HCT116 (cell line): Measurements from ENCODE around the gene MAS1. TPM values are rescaled to one million over a fixed set of nuclear protein-coding genes. Genes with fewer than 3 reads are reported as not detected.

Source experiments
- ATAC-seq: fragments of 200-7000 bp; cut with Tn5 transposase; 2 replicates; pipeline ENCODE4 v1.9.1; 2020; ENCODE audit warnings: mild to moderate bottlenecking, moderate library complexity
- BruUV-seq: library from RNA; stranded (reverse); fragments of 400-500 nt; replicated peaks from 2 replicates; lab custom pipeline; 2021; lab: Mats Ljungman, UMichigan
- CTCF ChIA-PET: fragments of 300-600 bp; sonication (Branson Sonifier 250); formaldehyde crosslinking; loops from one replicate; lab custom pipeline; 2021; ENCODE audit warnings: antibody characterized with exemption; lab: Charles Lee
- POLR2A ChIA-PET: fragments of 300-600, 350-600 bp; sonication (Branson Sonifier 250); formaldehyde crosslinking; loops from one replicate; lab custom pipeline; 2021; ENCODE audit warnings: antibody characterized with exemption; lab: Charles Lee
- RAD21 ChIA-PET, 2 experiments: fragments of 300-600 bp; sonication (Branson Sonifier 250); formaldehyde crosslinking; loops; one replicate each; lab custom pipeline; 2023; ENCODE audit warnings: low total read pairs in 2 of 2; ENCODE audit not compliant: uncharacterized antibody in 2 of 2, unreplicated experiment in 2 of 2, low non-redundant PET in 1 of 2; lab: Charles Lee
- DNase-seq: peaks from one replicate; pipeline ENCODE4 v3.0.0-alpha.2; 2010; ENCODE audit warnings: low read depth, low spot score
- H2AFZ ChIP-seq: fragments of 200-600 bp; shearing (Covaris generic), sonication (generic); 2 replicates; pipeline ENCODE4 v1.6.1; 2017; ENCODE audit warnings: low read depth, mixed run types, mixed read lengths, antibody characterized with exemption, low read length; ENCODE audit not compliant: poor library complexity, severe bottlenecking
- H3K27ac ChIP-seq: 2 replicates; pipeline ENCODE4 v1.5.1; 2012; ENCODE audit warnings: low read depth, low read length
- H3K27me3 ChIP-seq: fragments of 200-600 bp; sonication (generic); 2 replicates; pipeline ENCODE4 v1.6.1; 2016; ENCODE audit warnings: mixed run types, low read length, mixed read lengths; ENCODE audit not compliant: insufficient read depth
- H3K36me3 ChIP-seq, 2 experiments: fragments of 200-500 bp in 1 of 2; fragments of 200-600 bp in 1 of 2; sonication (Bioruptor generic) in 1 of 2; sonication (generic) in 1 of 2; 2 replicates each; pipeline versions ENCODE4 v1.5.1 to v1.6.1; 2014 to 2016; ENCODE audit warnings: low read length in 2 of 2, inconsistent platforms in 1 of 2, mixed read lengths in 1 of 2, mixed run types in 1 of 2; ENCODE audit not compliant: insufficient read depth in 2 of 2, control insufficient read depth in 1 of 2
- H3K4me1 ChIP-seq, 2 experiments: fragments of 200-600 bp in 1 of 2; sonication (generic) in 1 of 2; 2 replicates each; pipeline versions ENCODE4 v1.5.1 to v1.6.1; 2012 to 2017; ENCODE audit warnings: low read length in 2 of 2, inconsistent platforms in 1 of 2, mild to moderate bottlenecking in 1 of 2, mixed read lengths in 1 of 2, mixed run types in 1 of 2, moderate library complexity in 1 of 2; ENCODE audit not compliant: insufficient read depth in 2 of 2, control insufficient read depth in 1 of 2
- H3K4me2 ChIP-seq: fragments of 200-600 bp; sonication (generic); 2 replicates; pipeline ENCODE4 v1.6.1; 2017; ENCODE audit warnings: mixed run types, low read length, mixed read lengths
- H3K4me3 ChIP-seq, 2 experiments: fragments of 200-600 bp in 1 of 2; sonication (generic) in 1 of 2; replicated peaks in 1 of 2; 2 replicates each; pipeline ENCODE4 v1.5.1; 2011 to 2016; ENCODE audit warnings: low read length in 2 of 2, control low read depth in 1 of 2, low read depth in 1 of 2, mild to moderate bottlenecking in 1 of 2, mixed read lengths in 1 of 2, mixed run types in 1 of 2
- H3K79me2 ChIP-seq: fragments of 200-600 bp; sonication (generic); 2 replicates; pipeline ENCODE4 v1.6.1; 2017; ENCODE audit warnings: mild to moderate bottlenecking, mixed run types, low read length, moderate library complexity, mixed read lengths; ENCODE audit not compliant: insufficient read depth
- H3K9ac ChIP-seq: fragments of 200-600 bp; sonication (generic); 2 replicates; pipeline ENCODE4 v1.6.1; 2016; ENCODE audit warnings: low read length, mixed read lengths
- H3K9me2 ChIP-seq: fragments of 200-600 bp; sonication (generic), shearing (Covaris generic); 2 replicates; pipeline ENCODE4 v1.6.1; 2017; ENCODE audit warnings: mixed run types, mild to moderate bottlenecking, moderate library complexity; ENCODE audit not compliant: insufficient read depth
- H3K9me3 ChIP-seq, 2 experiments: fragments of 200-500 bp in 1 of 2; fragments of 200-600 bp in 1 of 2; sonication (Bioruptor generic) in 1 of 2; sonication (generic) in 1 of 2; 2 replicates each; pipeline ENCODE4 v1.6.1; 2014 to 2017; ENCODE audit warnings: low read length in 2 of 2, mixed read lengths in 2 of 2, inconsistent platforms in 1 of 2, low read depth in 1 of 2, mild to moderate bottlenecking in 1 of 2, mixed run types in 1 of 2, moderate library complexity in 1 of 2; ENCODE audit not compliant: control insufficient read depth in 1 of 2, insufficient read depth in 1 of 2
- H4K20me1 ChIP-seq: fragments of 200-600 bp; sonication (generic), shearing (Covaris generic); 2 replicates; pipeline ENCODE4 v1.6.1; 2017; ENCODE audit warnings: mixed run types, mild to moderate bottlenecking, moderate library complexity; ENCODE audit not compliant: insufficient read depth
- CBX3 ChIP-seq: IDR thresholded peaks from 2 replicates; pipeline ENCODE4 v1.6.1; 2012; ENCODE audit warnings: low read depth
- EGR1 ChIP-seq: IDR thresholded peaks from 2 replicates; pipeline ENCODE4 v1.6.1; 2012; ENCODE audit warnings: low read depth
- EZH2phosphoT487 ChIP-seq: fragments of 200-600 bp; IDR thresholded peaks from 2 replicates; pipeline ENCODE4 v1.6.1; 2018; ENCODE audit warnings: antibody characterized with exemption, borderline replicate concordance
- FOSL1 ChIP-seq: IDR thresholded peaks from 2 replicates; pipeline ENCODE4 v1.6.1; 2012; ENCODE audit warnings: low read depth
- MAX ChIP-seq: IDR thresholded peaks from 2 replicates; pipeline ENCODE4 v1.6.1; 2012
- POLR2A ChIP-seq: IDR thresholded peaks from 2 replicates; pipeline ENCODE4 v1.7.0; 2011; ENCODE audit warnings: borderline replicate concordance; ENCODE audit not compliant: insufficient read depth, insufficient read length; ENCODE audit errors: extremely low read depth
- POLR2AphosphoS5 ChIP-seq: IDR thresholded peaks from 2 replicates; pipeline ENCODE4 v1.6.1; 2011; ENCODE audit warnings: mild to moderate bottlenecking, low read depth, low read length, moderate library complexity
- RAD21 ChIP-seq: IDR thresholded peaks from 2 replicates; pipeline ENCODE4 v1.6.1; 2012; ENCODE audit warnings: low read depth, mild to moderate bottlenecking
- REST ChIP-seq: IDR thresholded peaks from 2 replicates; pipeline ENCODE4 v1.6.1; 2012; ENCODE audit warnings: low read depth
- SIN3A ChIP-seq: IDR thresholded peaks from 2 replicates; pipeline ENCODE4 v1.6.1; 2012; ENCODE audit warnings: low read depth
- SP1 ChIP-seq: IDR thresholded peaks from 2 replicates; pipeline ENCODE4 v1.6.1; 2012; ENCODE audit warnings: low read depth
- SRF ChIP-seq: IDR thresholded peaks from 2 replicates; pipeline ENCODE4 v1.6.1; 2012; ENCODE audit warnings: low read depth
- TCF7L2 ChIP-seq: IDR thresholded peaks from 2 replicates; pipeline ENCODE4 v1.7.0; 2011; ENCODE audit warnings: borderline replicate concordance, inconsistent platforms; ENCODE audit not compliant: insufficient read depth, insufficient read length; ENCODE audit errors: extremely low read depth
- YY1 ChIP-seq: IDR thresholded peaks from 2 replicates; pipeline ENCODE4 v1.6.1; 2011; ENCODE audit warnings: low read length, low read depth, moderate library complexity, mild to moderate bottlenecking; ENCODE audit not compliant: insufficient replicate concordance; ENCODE audit errors: extremely low read depth
- ZBTB33 ChIP-seq: IDR thresholded peaks from 2 replicates; pipeline ENCODE4 v1.6.1; 2011; ENCODE audit warnings: mild to moderate bottlenecking, low read length, moderate library complexity; ENCODE audit not compliant: insufficient replicate concordance; ENCODE audit errors: extremely low read depth
- ZFX ChIP-seq: fragments of 450-650 bp; IDR thresholded peaks from 2 replicates; pipeline ENCODE4 v1.6.1; 2017
- ZNF274 ChIP-seq: fragments of 200-500 bp; sonication (Bioruptor generic); IDR thresholded peaks from 2 replicates; pipeline ENCODE4 v1.6.1; 2014; ENCODE audit warnings: mild to moderate bottlenecking, low read depth, low read length, inconsistent platforms
- intact Hi-C: fragments of 100-400 bp; cut with micrococcal nuclease; formaldehyde crosslinking; loops from 2 replicates; pipeline ENCODE4 v1.10.0; 2022
- total RNA-seq: library from RNA; stranded (reverse); gene quantifications from one replicate; pipeline ENCODE4 v1.2.1, GENCODE V29; 2021; ENCODE audit not compliant: unreplicated experiment

The MAS1 gene
- total RNA-seq, 1 experiment from 2014 or later: not detected

- no peak for DNase-seq
- ChIA-PET POLR2A (no interaction called here), RAD21 (no interaction called here)
- H4K20me1 ChIP-seq: no peaks in the 10 kb centered on the region
- H3K4me3 ChIP-seq: no peak overlapping the region
- H3K4me2 ChIP-seq: no peak overlapping the region
- H3K27ac ChIP-seq: no peak overlapping the region
- no peaks in the 10 kb centered on the region for H3K79me2 ChIP-seq
- H2AFZ ChIP-seq: no peak overlapping the region
- no peaks in the 10 kb centered on the region for H3K36me3 ChIP-seq
- H3K9me2 ChIP-seq: no peaks in the 10 kb centered on the region
- no TSS peak for BruUV-seq
- no peaks in the 10 kb centered on the region for H3K9me3 ChIP-seq
- H3K9ac ChIP-seq: no peak overlapping the region
- TF ChIP-seq SP1 (no peak), POLR2A (no peak), TCF7L2 (no peak), FOSL1 (no peak), POLR2AphosphoS5 (no peak), ZBTB33 (no peak), EZH2phosphoT487 (no peak), SRF (no peak), MAX (no peak), YY1 (no peak), SIN3A (no peak), RAD21 (no peak), CBX3 (no peak), REST (no peak), EGR1 (no peak), ZFX (no peak), ZNF274 (no peak)
- TF ChIP-seq, all 23 proteins: peak for 0
- no peak for ATAC-seq
- intact Hi-C loops: no loop called here
- Histone ChIP-seq H3K4me1 (no peaks in the 10 kb centered on the region), H3K27me3 (peaks cover 20% of the 10 kb centered on the region)
- CTCF ChIA-PET: no interaction called here
Measured at GRCh38 chr6:159908535-159908934, 17.7 kb downstream of the MAS1 start.
